ENCODE data around the gene NOP53.

GRCh38 chr19:47755762-47756626 lies 10.6 kb downstream of the NOP53 start:
- TF ChIP-seq, protein P1, sequence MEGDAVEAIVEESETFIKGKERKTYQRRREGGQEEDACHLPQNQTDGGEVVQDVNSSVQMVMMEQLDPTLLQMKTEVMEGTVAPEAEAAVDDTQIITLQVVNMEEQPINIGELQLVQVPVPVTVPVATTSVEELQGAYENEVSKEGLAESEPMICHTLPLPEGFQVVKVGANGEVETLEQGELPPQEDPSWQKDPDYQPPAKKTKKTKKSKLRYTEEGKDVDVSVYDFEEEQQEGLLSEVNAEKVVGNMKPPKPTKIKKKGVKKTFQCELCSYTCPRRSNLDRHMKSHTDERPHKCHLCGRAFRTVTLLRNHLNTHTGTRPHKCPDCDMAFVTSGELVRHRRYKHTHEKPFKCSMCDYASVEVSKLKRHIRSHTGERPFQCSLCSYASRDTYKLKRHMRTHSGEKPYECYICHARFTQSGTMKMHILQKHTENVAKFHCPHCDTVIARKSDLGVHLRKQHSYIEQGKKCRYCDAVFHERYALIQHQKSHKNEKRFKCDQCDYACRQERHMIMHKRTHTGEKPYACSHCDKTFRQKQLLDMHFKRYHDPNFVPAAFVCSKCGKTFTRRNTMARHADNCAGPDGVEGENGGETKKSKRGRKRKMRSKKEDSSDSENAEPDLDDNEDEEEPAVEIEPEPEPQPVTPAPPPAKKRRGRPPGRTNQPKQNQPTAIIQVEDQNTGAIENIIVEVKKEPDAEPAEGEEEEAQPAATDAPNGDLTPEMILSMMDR (conservative IDR thresholded peaks at IDR 0.05; ENCODE audit: low read length), result no peak
- TF ChIP-seq EZH2phosphoT487 (IDR thresholded peaks at IDR 0.05; ENCODE audit: borderline replicate concordance, low read depth, low read length), result no peak

All from OCI-LY7 (cell line).